Measurements from ENCODE around the gene PTPN3.

GRCh38 chr9:109474944-109475343 is 23.2 kb downstream of the PTPN3 start:
- TF ChIP-seq, protein P1, sequence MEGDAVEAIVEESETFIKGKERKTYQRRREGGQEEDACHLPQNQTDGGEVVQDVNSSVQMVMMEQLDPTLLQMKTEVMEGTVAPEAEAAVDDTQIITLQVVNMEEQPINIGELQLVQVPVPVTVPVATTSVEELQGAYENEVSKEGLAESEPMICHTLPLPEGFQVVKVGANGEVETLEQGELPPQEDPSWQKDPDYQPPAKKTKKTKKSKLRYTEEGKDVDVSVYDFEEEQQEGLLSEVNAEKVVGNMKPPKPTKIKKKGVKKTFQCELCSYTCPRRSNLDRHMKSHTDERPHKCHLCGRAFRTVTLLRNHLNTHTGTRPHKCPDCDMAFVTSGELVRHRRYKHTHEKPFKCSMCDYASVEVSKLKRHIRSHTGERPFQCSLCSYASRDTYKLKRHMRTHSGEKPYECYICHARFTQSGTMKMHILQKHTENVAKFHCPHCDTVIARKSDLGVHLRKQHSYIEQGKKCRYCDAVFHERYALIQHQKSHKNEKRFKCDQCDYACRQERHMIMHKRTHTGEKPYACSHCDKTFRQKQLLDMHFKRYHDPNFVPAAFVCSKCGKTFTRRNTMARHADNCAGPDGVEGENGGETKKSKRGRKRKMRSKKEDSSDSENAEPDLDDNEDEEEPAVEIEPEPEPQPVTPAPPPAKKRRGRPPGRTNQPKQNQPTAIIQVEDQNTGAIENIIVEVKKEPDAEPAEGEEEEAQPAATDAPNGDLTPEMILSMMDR (conservative IDR thresholded peaks at IDR 0.05; ENCODE audit: low read depth in 2 of 2): no peak
- TF ChIP-seq NANOG (IDR thresholded peaks at IDR 0.05; ENCODE audit: borderline replicate concordance): no peak
- TF ChIP-seq ZNF331 (CRISPR knock-in tag; IDR thresholded peaks at IDR 0.05; ENCODE audit: low read depth): no peak
